Measurements from ENCODE around the gene RSAD1.
A peak's percentile ranks its signal among the peaks of the same experiment; 100 is the strongest.

Gene RSAD1

DNA sequence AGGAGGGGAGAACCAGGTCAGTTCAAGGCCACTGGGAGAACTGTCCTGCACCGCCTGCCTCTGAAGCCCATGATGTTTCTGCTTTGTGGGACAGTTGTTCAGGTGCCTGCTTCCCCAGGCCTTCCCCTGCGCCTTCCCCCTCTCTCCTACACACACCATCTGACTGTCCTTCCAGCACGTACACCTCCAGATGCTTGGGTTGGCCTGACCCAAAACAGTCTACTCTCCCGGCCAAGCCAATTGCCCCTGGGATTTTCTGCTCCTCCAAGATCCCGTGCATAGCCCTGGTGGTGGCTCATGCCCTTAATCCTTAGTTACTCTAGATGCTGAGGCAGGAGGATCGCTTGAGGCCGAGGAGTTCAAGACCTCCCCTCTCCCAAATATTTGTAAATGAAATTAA, 684 bp upstream of the RSAD1 start:
- DNase-seq (ENCODE audit: extremely low read depth, low read depth), result no peak
- peak overlapping the region; percentile 88 for H3K4me3 ChIP-seq (replicated peaks; ENCODE audit: low read depth, low read length)

GRCh38 chr17:50479522-50480141, 972 bp downstream of the RSAD1 start:
- H3K4me3 ChIP-seq (replicated peaks; ENCODE audit: low read depth, low read length), result peak overlapping the region; percentile 88
- DNase-seq (ENCODE audit: extremely low read depth, low read depth), result peak; percentile 53
- TF ChIP-seq, protein P1, sequence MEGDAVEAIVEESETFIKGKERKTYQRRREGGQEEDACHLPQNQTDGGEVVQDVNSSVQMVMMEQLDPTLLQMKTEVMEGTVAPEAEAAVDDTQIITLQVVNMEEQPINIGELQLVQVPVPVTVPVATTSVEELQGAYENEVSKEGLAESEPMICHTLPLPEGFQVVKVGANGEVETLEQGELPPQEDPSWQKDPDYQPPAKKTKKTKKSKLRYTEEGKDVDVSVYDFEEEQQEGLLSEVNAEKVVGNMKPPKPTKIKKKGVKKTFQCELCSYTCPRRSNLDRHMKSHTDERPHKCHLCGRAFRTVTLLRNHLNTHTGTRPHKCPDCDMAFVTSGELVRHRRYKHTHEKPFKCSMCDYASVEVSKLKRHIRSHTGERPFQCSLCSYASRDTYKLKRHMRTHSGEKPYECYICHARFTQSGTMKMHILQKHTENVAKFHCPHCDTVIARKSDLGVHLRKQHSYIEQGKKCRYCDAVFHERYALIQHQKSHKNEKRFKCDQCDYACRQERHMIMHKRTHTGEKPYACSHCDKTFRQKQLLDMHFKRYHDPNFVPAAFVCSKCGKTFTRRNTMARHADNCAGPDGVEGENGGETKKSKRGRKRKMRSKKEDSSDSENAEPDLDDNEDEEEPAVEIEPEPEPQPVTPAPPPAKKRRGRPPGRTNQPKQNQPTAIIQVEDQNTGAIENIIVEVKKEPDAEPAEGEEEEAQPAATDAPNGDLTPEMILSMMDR (IDR thresholded peaks at IDR 0.05; ENCODE audit: low read depth, low read length, missing control alignments), result peak; percentile 26

More for the DNA sequence above, 684 bp upstream of the RSAD1 start:
- TF ChIP-seq, protein P1 (IDR thresholded peaks at IDR 0.05; ENCODE audit: low read depth, low read length, missing control alignments), result no peak

GRCh38 chr17:50480142-50480764, 1.6 kb downstream of the RSAD1 start:
- TF ChIP-seq, protein P1 (IDR thresholded peaks at IDR 0.05; ENCODE audit: low read depth, low read length, missing control alignments), result no peak
- DNase-seq (ENCODE audit: extremely low read depth, low read depth), result no peak
- H3K4me3 ChIP-seq (replicated peaks; ENCODE audit: low read depth, low read length), result peak overlapping the region; percentile 88

GRCh38 chr17:50480854-50481490, 2.3 kb downstream of the RSAD1 start:
- no peak for DNase-seq (ENCODE audit: extremely low read depth, low read depth)
- TF ChIP-seq, protein P1 (IDR thresholded peaks at IDR 0.05; ENCODE audit: low read depth, low read length, missing control alignments), result no peak
- H3K4me3 ChIP-seq (replicated peaks; ENCODE audit: low read depth, low read length), result no peak overlapping the region

DNA sequence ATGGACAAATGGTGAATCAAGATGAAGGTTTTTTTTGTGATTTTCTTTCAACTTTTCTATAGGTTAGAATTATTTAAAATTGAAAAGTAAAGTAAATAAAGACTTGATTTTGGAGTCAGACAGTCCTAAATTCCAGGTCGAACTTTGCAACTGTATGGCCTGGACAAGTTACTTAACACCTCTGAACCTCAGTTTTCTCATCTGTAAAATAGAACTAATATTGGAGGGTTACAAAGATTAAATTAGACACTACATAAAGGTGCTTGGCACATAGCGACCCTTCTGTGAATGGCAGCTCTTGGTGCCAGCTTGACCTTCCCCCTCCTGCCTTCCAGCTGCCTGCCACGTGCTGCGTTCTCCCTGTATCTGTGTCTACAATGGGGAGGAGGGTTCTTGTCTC, 3.0 kb downstream of the RSAD1 start:
- DNase-seq (ENCODE audit: extremely low read depth, low read depth), result no peak
- TF ChIP-seq, protein P1 (IDR thresholded peaks at IDR 0.05; ENCODE audit: low read depth, low read length, missing control alignments), result no peak
- no peak overlapping the region for H3K4me3 ChIP-seq (replicated peaks; ENCODE audit: low read depth, low read length)

- DNase-seq (ENCODE audit: extremely low read depth, low read depth), result no peak
- H3K4me3 ChIP-seq (replicated peaks; ENCODE audit: low read depth, low read length), result no peak overlapping the region
- TF ChIP-seq, protein P1 (IDR thresholded peaks at IDR 0.05; ENCODE audit: low read depth, low read length, missing control alignments), result no peak
Observed at GRCh38 chr17:50482110-50482509, 3.5 kb downstream of the RSAD1 start.

All from HFF-Myc (cell line).